C1 segment of cervical spinal cord (tissue), 14 donors: ENCODE measurements around the gene CTU1.

Experiments used
- DNase-seq, 14 donors: peaks; one replicate each; lab custom pipeline; 2025; lab: John Stamatoyannopoulos, UW

The CTU1 gene

GRCh38 chr19:51083181-51083580 lies 25.0 kb downstream of the CTU1 start:
- no peak for DNase-seq

GRCh38 chr19:51082611-51083010 lies 25.6 kb downstream of the CTU1 start, which contains the start of gene KLK14:
KLK14 (minus strand) TSS chr19:51082887; CDS start chr19:51082614, 273 bp downstream.
- DNase-seq: no peak

DNA sequence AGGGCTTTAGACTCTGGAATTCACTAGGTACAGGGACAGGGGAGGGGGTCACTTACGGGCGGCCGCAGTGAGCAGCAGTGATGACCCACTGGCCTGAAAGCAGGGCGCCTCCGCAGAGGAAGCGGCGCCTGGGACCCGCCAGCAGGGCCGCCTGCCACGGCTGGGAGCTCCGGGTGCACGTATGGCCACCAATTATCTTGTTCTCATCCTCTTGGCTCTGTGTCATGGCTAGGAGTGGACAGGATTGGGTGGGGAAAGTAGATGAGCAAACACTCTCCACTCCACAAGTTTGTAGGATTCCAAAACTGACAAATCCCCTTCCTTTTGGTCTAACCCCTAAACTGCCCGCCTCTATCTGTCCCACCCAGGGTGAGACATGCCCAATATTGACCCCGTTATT lies 26.7 kb downstream of the CTU1 start:
- no peak for DNase-seq

DNA sequence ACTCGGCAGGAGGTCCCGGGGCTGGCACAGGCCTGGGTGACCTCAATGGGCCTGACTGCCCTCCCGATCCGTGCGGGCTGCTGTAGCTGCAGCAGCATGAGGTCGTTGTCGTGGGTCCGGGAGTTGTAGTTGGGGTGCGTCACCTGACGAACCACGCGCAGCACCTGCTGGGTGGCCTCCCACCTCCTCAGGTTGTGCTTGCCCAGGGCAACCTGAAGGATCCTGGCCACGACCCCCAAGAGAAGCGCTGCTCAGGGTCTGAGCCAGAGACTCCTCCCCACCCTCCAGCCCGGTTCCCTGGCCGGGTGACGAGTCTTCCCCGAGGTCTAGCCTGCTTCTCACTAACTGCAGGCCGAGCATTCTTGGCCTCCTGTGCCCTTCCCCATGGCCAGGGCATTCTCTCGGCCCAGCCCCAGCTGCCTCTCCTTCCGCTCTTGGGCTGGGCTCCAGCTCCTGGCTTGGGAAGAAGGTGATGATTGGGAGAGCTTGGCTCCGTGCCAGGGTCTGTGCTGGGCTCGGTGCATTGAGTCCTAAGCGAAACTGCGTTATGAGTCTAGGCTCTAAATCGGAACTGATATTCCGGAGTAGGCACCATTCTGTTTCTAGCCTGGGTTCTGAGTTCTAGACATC lies 28.6 kb downstream of the CTU1 start:
- peak in 1 of 14 donors; percentile 1 for DNase-seq

DNA sequence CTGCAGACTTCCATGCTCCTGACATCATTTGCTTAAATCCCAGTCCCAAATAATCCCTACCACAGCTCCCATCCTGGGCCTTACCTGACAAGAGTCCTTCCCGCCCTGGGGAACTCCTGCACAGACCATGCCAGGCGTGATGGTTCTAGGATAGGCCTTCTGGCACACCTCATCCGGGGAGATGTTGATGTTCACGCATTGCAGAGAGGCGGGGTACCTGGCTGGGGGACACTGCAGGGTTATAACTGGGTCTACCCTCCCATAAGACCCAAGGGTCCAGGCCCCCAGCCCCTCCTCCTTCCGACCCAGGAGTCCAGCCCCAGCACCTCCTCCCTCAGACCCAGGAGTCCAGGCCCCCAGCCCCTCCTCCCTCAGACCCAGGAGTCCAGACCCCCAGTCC lies 29.5 kb downstream of the CTU1 start:
- DNase-seq: no peak

- no peak for DNase-seq
Observed at GRCh38 chr19:51078104-51078503, 30.1 kb downstream of the CTU1 start.

DNA sequence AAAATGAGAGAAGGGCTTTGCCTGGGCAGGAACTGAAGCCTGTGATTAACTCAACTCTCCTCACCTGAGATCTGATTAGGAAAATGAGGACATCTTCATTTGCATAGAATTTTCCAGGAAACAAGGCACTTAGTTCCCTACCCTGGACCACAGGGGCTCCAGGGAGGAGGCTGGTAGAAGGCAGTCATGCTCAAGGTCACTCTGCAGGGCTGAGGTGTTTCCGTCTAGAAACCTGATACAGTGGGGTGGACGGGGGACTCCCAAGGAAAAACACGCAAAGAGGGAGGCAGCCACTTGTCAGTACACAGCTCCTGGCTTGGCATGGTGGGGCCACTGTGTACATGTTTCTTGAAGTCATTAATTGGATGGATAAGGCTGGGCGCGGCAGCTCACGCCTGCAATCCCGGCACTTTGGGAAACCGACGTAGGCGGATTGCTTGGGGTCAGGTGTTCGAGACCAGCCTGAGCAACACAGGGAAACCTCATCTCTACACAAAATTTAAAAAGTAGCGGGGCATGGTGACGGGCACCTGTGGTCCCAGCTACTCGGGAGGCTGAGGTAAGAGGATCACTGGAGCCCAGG lies 31.5 kb downstream of the CTU1 start:
- DNase-seq: no peak

DNA sequence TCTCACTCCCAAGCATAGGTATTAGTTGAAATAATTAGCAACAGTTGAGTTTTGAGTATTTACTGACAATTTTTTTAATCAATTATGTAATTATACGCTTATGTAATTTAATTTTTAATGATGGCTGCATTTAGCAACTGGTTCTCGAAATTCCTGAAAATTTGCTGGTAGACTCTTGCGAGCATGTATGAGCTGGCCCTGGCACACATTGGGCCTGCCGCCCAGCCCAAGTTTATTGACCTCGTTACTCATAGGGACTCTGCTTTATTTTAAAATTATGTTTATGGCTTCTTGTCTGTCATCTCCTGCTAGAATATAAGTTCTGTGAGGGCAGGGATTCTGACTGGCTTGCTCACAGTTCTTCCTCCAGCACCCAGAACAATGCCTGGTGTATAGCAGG lies 32.2 kb downstream of the CTU1 start:
- DNase-seq: no peak

DNA sequence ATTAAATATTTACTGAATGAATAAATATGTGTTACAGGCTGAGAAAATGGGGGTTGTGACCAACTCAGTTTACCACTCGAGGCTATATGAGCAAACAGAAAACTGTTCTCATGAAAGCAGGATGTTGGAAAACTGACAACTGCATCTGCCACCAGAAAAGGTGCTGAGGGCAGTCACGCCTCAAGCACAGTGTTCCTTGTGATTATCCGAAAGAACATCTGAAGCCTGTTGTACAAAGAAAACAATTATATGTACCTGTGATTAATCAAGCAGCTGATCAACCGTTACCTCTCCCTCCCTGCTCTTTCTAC lies 37.2 kb downstream of the CTU1 start:
- no peak for DNase-seq

- no peak for DNase-seq
Observed at GRCh38 chr19:51070334-51071094, 37.7 kb downstream of the CTU1 start.

- DNase-seq: no peak
Observed at GRCh38 chr19:51066393-51067186, 41.6 kb downstream of the CTU1 start.

DNA sequence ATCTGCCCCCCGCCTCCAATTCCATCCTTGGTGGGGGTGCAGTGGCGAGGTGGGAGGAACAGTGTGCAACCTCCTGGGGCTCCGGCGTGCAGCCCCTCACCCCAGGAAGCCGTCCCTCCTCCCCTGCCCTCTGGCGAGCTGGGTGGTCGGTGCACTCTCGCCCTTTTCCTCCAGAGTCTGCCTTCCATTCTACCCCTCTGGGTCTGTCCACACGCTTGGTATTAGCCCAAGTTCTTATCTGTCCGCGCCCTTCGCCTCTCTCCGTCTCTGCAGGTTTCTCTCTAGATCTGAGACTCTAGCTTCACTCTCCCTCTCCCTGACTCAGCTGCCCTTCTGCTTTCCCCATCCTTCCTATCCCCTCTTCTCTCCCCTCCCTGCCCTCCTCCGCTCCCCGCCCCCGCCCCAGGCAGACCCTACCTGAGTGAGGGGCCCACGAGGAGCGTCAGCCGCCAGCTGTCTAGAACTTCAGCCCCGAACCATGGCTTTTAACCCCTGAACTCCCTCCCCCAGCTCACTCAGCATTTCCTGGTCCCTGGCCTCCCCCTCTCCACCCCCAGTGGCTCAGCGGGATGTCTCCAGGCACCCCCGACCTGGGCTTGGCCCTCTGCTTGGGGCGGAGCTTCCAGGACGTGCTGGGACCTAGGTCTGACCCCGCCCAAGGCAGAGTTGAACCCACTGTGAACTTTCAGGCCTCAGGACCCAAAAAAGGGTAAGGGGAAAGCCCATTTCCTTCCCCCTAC lies 42.8 kb downstream of the CTU1 start:
- no peak for DNase-seq

DNA sequence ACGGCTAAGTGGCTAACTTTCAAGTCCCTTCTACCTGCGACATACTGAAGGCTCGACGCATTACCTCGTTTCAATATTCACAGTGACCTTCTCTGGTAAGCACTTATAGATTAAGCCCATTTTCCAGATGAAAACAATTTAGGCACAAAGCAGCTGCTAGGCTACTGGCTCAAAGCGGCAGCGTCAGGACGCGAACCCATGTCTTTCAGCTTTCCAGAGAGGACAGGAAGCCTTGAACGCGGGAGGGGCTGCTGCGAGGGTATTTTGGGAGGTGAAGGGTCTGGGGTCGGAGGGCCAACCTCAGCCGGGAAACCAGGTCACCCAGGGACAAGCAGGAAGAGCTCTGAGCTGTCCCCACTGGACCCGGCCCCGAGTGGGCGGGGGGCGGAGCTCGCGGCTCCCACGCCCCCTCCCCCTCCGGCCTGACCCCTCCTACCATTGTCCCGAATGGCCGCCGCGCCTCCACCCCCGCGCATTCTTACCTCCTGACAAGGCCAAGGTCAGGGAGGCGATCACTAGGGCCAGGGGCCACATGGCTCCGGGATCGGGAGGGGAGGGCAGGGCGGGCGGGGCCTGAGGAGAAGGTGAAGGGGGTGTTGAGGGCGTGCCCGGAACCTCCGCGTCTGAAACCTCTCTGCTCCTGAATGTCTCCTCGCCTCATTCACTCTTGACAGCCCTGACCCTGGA lies 43.5 kb downstream of the CTU1 start, which contains the start of gene KLK13:
Gene KLK13 (minus strand): TSS at position 559 of the 687 bp plus-strand sequence. CDS start 25 bp downstream, at position 534.
- no peak for DNase-seq

DNA sequence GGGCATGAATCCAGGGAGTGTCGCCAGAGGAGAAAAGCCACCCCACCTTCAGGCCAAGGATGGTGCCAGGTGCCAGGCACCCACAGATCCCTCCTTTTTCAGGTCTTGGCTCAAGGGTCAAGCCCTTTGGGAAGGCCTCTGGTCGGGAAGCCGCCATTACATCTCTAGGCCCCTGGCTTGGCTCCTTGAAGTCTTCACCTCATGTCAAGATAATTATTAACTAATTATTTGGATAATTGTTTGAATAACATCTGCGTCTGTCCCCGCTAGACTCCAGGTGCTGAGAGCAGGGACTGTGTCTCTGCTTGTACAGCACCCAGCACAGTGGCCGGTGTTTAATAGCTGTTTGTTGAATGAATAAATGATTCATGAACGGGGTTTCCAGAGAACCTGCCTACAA lies 44.5 kb downstream of the CTU1 start:
- no peak for DNase-seq

- DNase-seq: no peak
Observed at GRCh38 chr19:51060973-51061372, 47.2 kb downstream of the CTU1 start.

DNA sequence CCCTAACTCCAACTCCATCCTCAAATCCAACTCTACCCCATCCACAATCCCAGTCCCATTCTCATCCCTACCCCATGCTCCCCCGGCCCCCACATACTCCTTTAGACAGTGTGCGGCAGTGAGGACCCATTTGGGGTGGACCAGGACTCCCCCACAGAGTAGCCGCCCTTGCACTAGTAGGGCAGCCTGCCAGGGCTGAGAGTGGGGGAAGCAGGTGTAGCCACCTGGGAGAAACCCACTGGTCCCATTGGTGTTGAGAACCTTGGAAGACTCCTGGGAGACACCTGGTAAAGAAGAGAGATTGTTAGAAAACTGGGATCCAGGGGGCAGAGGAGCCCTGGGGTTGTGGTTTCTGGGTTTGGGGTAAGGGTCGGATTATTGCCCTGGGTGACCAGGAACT lies 47.9 kb downstream of the CTU1 start:
- no peak for DNase-seq

DNA sequence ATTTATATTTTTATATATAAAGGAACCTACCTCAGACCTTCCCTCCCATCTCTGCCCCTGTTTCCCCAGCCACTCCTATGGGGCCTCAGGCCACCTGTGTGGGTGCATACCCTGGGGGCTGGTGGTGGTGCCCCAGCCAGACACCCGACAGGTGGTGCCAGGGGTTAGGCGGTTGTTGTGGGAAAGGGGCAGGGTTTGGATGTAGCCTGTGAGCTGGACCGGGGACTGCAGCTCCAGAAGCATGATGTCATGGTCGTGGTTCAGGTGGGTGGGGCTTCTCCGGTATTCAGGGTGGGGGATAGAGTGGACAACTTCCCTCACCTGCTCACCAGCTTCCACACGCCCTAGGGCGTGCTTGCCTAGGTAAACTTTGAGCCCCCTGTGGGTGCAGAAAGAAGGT lies 48.5 kb downstream of the CTU1 start:
- DNase-seq: no peak

GRCh38 chr19:51055866-51056265 lies 52.3 kb downstream of the CTU1 start:
- no peak for DNase-seq
